GM18868 (cell line): ENCODE results near the gene KLHL33.
A peak's percentile ranks its signal among the peaks of the same experiment; 100 is the strongest.
"Not testable (repeated sequence)": the region's sequence is repeated elsewhere in the genome, so short reads cannot be mapped to it uniquely, and the experiment has no call there.

Source experiments
- ATAC-seq: cut with Tn5 transposase; IDR thresholded peaks from one replicate; pipeline ENCODE4 v1.9.1; 2021; ENCODE audit warnings: mild to moderate bottlenecking, moderate library complexity; ENCODE audit not compliant: unreplicated experiment

The KLHL33 gene

GRCh38 chr14:20454516-20455354, 18.8 kb upstream of the KLHL33 start, which contains the start of the genes APEX1 and OSGEP:
APEX1 (plus strand) TSS chr14:20455226; CDS start chr14:20455646, 420 bp downstream.
OSGEP (minus strand) TSS chr14:20454812; CDS start chr14:20454683, 129 bp downstream.
- ATAC-seq, result peak; percentile 85

GRCh38 chr14:20452831-20453230, 16.9 kb upstream of the KLHL33 start:
- not testable (repeated sequence) for ATAC-seq

- ATAC-seq, result no peak
These were observed 10.9 kb upstream of the KLHL33 start for GRCh38 chr14:20446889-20447288.

- ATAC-seq, result not testable (repeated sequence)
These were observed 7.7 kb upstream of the KLHL33 start for GRCh38 chr14:20443650-20444049.

GRCh38 chr14:20441461-20441860, 5.5 kb upstream of the KLHL33 start:
- no peak for ATAC-seq

GRCh38 chr14:20440882-20441281, 4.9 kb upstream of the KLHL33 start:
- ATAC-seq, result no peak

- no peak for ATAC-seq
These were observed 4.5 kb upstream of the KLHL33 start for GRCh38 chr14:20440465-20440864.

GRCh38 chr14:20438664-20439063, 2.7 kb upstream of the KLHL33 start:
- ATAC-seq, result no peak

GRCh38 chr14:20436363-20436755, 393 bp upstream of the KLHL33 start:
- ATAC-seq, result no peak

GRCh38 chr14:20434701-20435581, 1.0 kb downstream of the KLHL33 start:
- ATAC-seq, result no peak

GRCh38 chr14:20429801-20430669, 5.9 kb downstream of the KLHL33 start:
- ATAC-seq, result no peak

GRCh38 chr14:20428802-20429201, 7.2 kb downstream of the KLHL33 start:
- ATAC-seq, result no peak

- ATAC-seq, result peak; percentile 37
These were observed 8.0 kb downstream of the KLHL33 start for GRCh38 chr14:20428010-20428365.

GRCh38 chr14:20427231-20428009, 8.5 kb downstream of the KLHL33 start:
- ATAC-seq, result peak; percentile 86

GRCh38 chr14:20424851-20425250, 11.1 kb downstream of the KLHL33 start:
- ATAC-seq, result no peak

GRCh38 chr14:20422886-20423285, 13.1 kb downstream of the KLHL33 start:
- no peak for ATAC-seq

- ATAC-seq, result no peak
These were observed 14.7 kb downstream of the KLHL33 start for GRCh38 chr14:20421267-20421666.

- ATAC-seq, result no peak
These were observed 16.5 kb downstream of the KLHL33 start for GRCh38 chr14:20419419-20419818.

GRCh38 chr14:20418501-20418909, 17.5 kb downstream of the KLHL33 start:
- no peak for ATAC-seq
